SK-N-SH treated with all-trans-retinoic acid at 6 μM for 48 hours (cell line): ENCODE data around the gene ZFHX3.

Experiments
- ATAC-seq: fragments of 200-7000 bp; cut with Tn5 transposase; 3 replicates; pipeline ENCODE4 v1.9.1; 2020; ENCODE audit warnings: mild to moderate bottlenecking, moderate library complexity
- ARNTL ChIP-seq: fragments of 450-650 bp; formaldehyde crosslinking; IDR thresholded peaks from 2 replicates; pipeline ENCODE4 v1.5.0; 2020; ENCODE audit warnings: low read depth, mild to moderate bottlenecking, moderate library complexity, borderline replicate concordance
- BACH2 ChIP-seq: fragments of 250-450 bp; sonication (Bioruptor Pico); IDR thresholded peaks from 2 replicates; pipeline ENCODE4 v1.9.0; 2021; ENCODE audit warnings: mild to moderate bottlenecking, borderline replicate concordance
- CREB5 ChIP-seq: fragments of 250-450 bp; sonication (Bioruptor Pico); IDR thresholded peaks from 2 replicates; pipeline ENCODE4 v1.5.1; 2020; ENCODE audit warnings: low read depth, mild to moderate bottlenecking, moderate library complexity
- CSDC2 ChIP-seq: fragments of 250-450 bp; sonication (Bioruptor Pico); IDR thresholded peaks from 2 replicates; pipeline ENCODE4 v1.5.0; 2020; ENCODE audit warnings: mild to moderate bottlenecking, moderate library complexity
- CSRNP3 ChIP-seq: fragments of 250-450 bp; sonication (Bioruptor Pico); IDR thresholded peaks from 2 replicates; pipeline ENCODE4 v1.5.1; 2021; ENCODE audit warnings: mild to moderate bottlenecking, moderate library complexity
- ESRRG ChIP-seq: fragments of 250-450 bp; sonication (Bioruptor Pico); IDR thresholded peaks from 2 replicates; pipeline ENCODE4 v1.6.1; 2021; ENCODE audit warnings: mild to moderate bottlenecking
- GLIS3 ChIP-seq: fragments of 250-450 bp; sonication (Bioruptor Pico); IDR thresholded peaks from 2 replicates; pipeline ENCODE4 v1.5.0; 2020; ENCODE audit warnings: mild to moderate bottlenecking, moderate library complexity
- ISL1 ChIP-seq: fragments of 250-450 bp; sonication (Bioruptor Pico); IDR thresholded peaks from 2 replicates; pipeline ENCODE4 v2.1.2; 2022; ENCODE audit warnings: mild to moderate bottlenecking, moderate library complexity
- OSR1 ChIP-seq: fragments of 250-450 bp; sonication (Bioruptor Pico); IDR thresholded peaks from 2 replicates; pipeline ENCODE4 v1.8.0; 2022; ENCODE audit warnings: moderate library complexity, mild to moderate bottlenecking, inconsistent platforms
- POU6F1 ChIP-seq: fragments of 250-450 bp; sonication (Bioruptor Pico); IDR thresholded peaks from 2 replicates; pipeline ENCODE4 v1.8.0; 2021; ENCODE audit warnings: low read depth, mild to moderate bottlenecking, moderate library complexity, borderline replicate concordance
- PPARA ChIP-seq: fragments of 250-450 bp; sonication (Bioruptor Pico); IDR thresholded peaks from 2 replicates; pipeline ENCODE4 v1.5.0; 2020; ENCODE audit warnings: mild to moderate bottlenecking, borderline replicate concordance
- RARB ChIP-seq: fragments of 250-450 bp; sonication (Bioruptor Pico); IDR thresholded peaks from 2 replicates; pipeline ENCODE4 v1.8.0; 2021; ENCODE audit warnings: mild to moderate bottlenecking, moderate library complexity
- SNAI2 ChIP-seq: fragments of 250-450 bp; sonication (Bioruptor Pico); IDR thresholded peaks from 2 replicates; pipeline ENCODE4 v1.5.0; 2020; ENCODE audit warnings: mild to moderate bottlenecking, moderate library complexity
- TCF4 ChIP-seq: fragments of 250-450 bp; sonication (Bioruptor Pico); IDR thresholded peaks from 2 replicates; pipeline ENCODE4 v1.8.0; 2021; ENCODE audit warnings: mild to moderate bottlenecking, moderate library complexity, borderline replicate concordance
- TOX ChIP-seq: fragments of 250-450 bp; sonication (Bioruptor Pico); IDR thresholded peaks from 2 replicates; pipeline ENCODE4 v1.8.0; 2021; ENCODE audit warnings: mild to moderate bottlenecking, moderate library complexity, borderline replicate concordance
- TSHZ2 ChIP-seq: fragments of 250-450 bp; sonication (Bioruptor Pico); IDR thresholded peaks from 2 replicates; pipeline ENCODE4 v1.5.0; 2020; ENCODE audit warnings: mild to moderate bottlenecking, moderate library complexity
- ZC3H10 ChIP-seq: fragments of 250-450 bp; sonication (Bioruptor Pico); IDR thresholded peaks from 2 replicates; pipeline ENCODE4 v1.5.1; 2021; ENCODE audit warnings: mild to moderate bottlenecking, moderate library complexity
- ZFP3 ChIP-seq: fragments of 250-450 bp; sonication (Bioruptor Pico); IDR thresholded peaks from 2 replicates; pipeline ENCODE4 v1.5.0; 2020; ENCODE audit warnings: mild to moderate bottlenecking, moderate library complexity
- ZFP30 ChIP-seq: fragments of 450-650 bp; formaldehyde crosslinking; IDR thresholded peaks from 2 replicates; pipeline ENCODE4 v1.5.0; 2022; ENCODE audit warnings: mild to moderate bottlenecking, moderate library complexity
- ZNF565 ChIP-seq: fragments of 450-650 bp; formaldehyde crosslinking; conservative IDR thresholded peaks from 2 replicates; pipeline ENCODE4 v1.5.0; 2020; ENCODE audit warnings: low read depth, mild to moderate bottlenecking, moderate library complexity
- ZNF70 ChIP-seq: fragments of 450-650 bp; formaldehyde crosslinking; IDR thresholded peaks from 2 replicates; pipeline ENCODE4 v1.5.0; 2020; ENCODE audit warnings: mild to moderate bottlenecking, moderate library complexity
- ZNF8 ChIP-seq: fragments of 450-650 bp; formaldehyde crosslinking; IDR thresholded peaks from 2 replicates; pipeline ENCODE4 v1.5.0; 2020; ENCODE audit warnings: mild to moderate bottlenecking, moderate library complexity
- TF ChIP-seq, protein P1 (sequence below): fragments of 250-450 bp; sonication (Bioruptor Pico); IDR thresholded peaks from 2 replicates; pipeline ENCODE4 v1.8.0; 2020; ENCODE audit warnings: mild to moderate bottlenecking, moderate library complexity, borderline replicate concordance

ZFHX3 gene

GRCh38 chr16:72811876-72812275, 236.1 kb downstream of the ZFHX3 start:
- TF ChIP-seq ESRRG (CRISPR knock-in tag), result no peak
- TF ChIP-seq, protein P1, sequence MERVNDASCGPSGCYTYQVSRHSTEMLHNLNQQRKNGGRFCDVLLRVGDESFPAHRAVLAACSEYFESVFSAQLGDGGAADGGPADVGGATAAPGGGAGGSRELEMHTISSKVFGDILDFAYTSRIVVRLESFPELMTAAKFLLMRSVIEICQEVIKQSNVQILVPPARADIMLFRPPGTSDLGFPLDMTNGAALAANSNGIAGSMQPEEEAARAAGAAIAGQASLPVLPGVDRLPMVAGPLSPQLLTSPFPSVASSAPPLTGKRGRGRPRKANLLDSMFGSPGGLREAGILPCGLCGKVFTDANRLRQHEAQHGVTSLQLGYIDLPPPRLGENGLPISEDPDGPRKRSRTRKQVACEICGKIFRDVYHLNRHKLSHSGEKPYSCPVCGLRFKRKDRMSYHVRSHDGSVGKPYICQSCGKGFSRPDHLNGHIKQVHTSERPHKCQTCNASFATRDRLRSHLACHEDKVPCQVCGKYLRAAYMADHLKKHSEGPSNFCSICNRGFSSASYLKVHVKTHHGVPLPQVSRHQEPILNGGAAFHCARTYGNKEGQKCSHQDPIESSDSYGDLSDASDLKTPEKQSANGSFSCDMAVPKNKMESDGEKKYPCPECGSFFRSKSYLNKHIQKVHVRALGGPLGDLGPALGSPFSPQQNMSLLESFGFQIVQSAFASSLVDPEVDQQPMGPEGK, result no peak
- TF ChIP-seq SNAI2 (CRISPR knock-in tag), result no peak
- no peak for TF ChIP-seq ZFP3 (CRISPR knock-in tag)
- TF ChIP-seq POU6F1, result no peak
- no peak for TF ChIP-seq ISL1 (CRISPR knock-in tag)
- TF ChIP-seq BACH2 (CRISPR knock-in tag), result no peak
- TF ChIP-seq ARNTL, result no peak
- TF ChIP-seq PPARA, result no peak
- no peak for TF ChIP-seq ZFP30 (CRISPR knock-in tag)
- no peak for TF ChIP-seq GLIS3 (CRISPR knock-in tag)
- TF ChIP-seq RARB (CRISPR knock-in tag), result no peak
- no peak for TF ChIP-seq CREB5 (CRISPR knock-in tag)
- TF ChIP-seq OSR1 (CRISPR knock-in tag), result no peak
- no peak for TF ChIP-seq CSDC2 (CRISPR knock-in tag)
- TF ChIP-seq TSHZ2, result no peak
- TF ChIP-seq TCF4, result no peak
- no peak for TF ChIP-seq TOX (CRISPR knock-in tag)
- TF ChIP-seq ZNF70, result no peak
- TF ChIP-seq, all 23 proteins: peak for 0
- no peak for ATAC-seq

DNA sequence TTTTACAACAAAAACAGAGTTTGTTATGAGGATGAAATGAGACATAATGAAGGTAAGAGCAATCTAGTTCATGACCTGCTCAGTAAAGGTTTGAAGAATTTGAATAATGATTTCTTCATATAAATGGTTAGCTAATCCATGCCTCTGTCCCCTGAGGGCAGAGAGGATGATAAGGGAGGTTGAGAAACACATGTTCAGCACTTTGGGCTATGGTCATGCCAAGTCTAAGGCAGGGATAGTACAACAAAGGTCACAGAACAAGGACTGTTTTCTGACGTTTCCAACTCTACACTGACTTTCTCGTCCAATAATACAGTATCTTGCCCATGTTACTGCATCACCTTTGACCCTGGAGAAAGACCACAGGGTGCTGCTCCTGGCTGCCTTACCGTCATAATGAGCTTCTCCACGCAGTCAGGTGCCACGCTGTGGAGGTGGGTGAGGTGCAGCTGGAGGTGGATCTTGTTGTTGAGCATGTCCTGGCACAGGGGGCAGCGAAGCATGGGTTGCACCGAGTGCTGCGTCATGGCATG, 236.7 kb downstream of the ZFHX3 start:
- TF ChIP-seq CSRNP3, result no peak
- TF ChIP-seq SNAI2 (CRISPR knock-in tag), result no peak
- no peak for TF ChIP-seq CREB5 (CRISPR knock-in tag)
- TF ChIP-seq TOX (CRISPR knock-in tag), result no peak
- TF ChIP-seq ZFP3 (CRISPR knock-in tag), result no peak
- TF ChIP-seq RARB (CRISPR knock-in tag), result no peak
- TF ChIP-seq ARNTL, result no peak
- TF ChIP-seq ZNF565 (CRISPR knock-in tag), result no peak
- no peak for TF ChIP-seq ZFP30 (CRISPR knock-in tag)
- TF ChIP-seq ZNF8 (CRISPR knock-in tag), result no peak
- TF ChIP-seq TCF4, result no peak
- no peak for TF ChIP-seq BACH2 (CRISPR knock-in tag)
- no peak for TF ChIP-seq GLIS3 (CRISPR knock-in tag)
- TF ChIP-seq ZC3H10 (CRISPR knock-in tag), result no peak
- TF ChIP-seq TSHZ2, result no peak

More for the DNA sequence above, 236.7 kb downstream of the ZFHX3 start:
- ATAC-seq, result no peak
